Sigmoid colon (tissue), 4 donors: ENCODE measurements around the gene HOXB2.

Experiments used
- CTCF ChIP-seq, 4 experiments: fragments of 450-650 bp in 3 of 4; fragments of 200-600 bp in 1 of 4; IDR thresholded peaks; one replicate each; pipeline ENCODE4 v1.5.1; 2016 to 2019; ENCODE audit warnings: antibody characterized with exemption in 4 of 4, mild to moderate bottlenecking in 3 of 4, moderate library complexity in 2 of 4
- EP300 ChIP-seq, 4 donors: sonication (generic); formaldehyde crosslinking; IDR thresholded peaks; one replicate each; pipeline ENCODE4 v1.6.1; 2017; ENCODE audit warnings: antibody characterized with exemption in 4 of 4
- POLR2A ChIP-seq, 2 donors: fragments of 450-650 bp; IDR thresholded peaks; one replicate each; pipeline ENCODE4 v1.6.1; 2016; ENCODE audit warnings: antibody characterized with exemption in 2 of 2, mild to moderate bottlenecking in 2 of 2, moderate library complexity in 2 of 2
- POLR2AphosphoS5 ChIP-seq, 4 donors: sonication (generic); formaldehyde crosslinking; IDR thresholded peaks; one replicate each; pipeline ENCODE4 v1.6.1; 2017; ENCODE audit warnings: antibody characterized with exemption in 4 of 4

- no peak for TF ChIP-seq EP300 (IDR thresholded peaks at IDR 0.05)
- TF ChIP-seq CTCF (IDR thresholded peaks at IDR 0.05), result no peak
- TF ChIP-seq POLR2AphosphoS5 (IDR thresholded peaks at IDR 0.05), result no peak
- no peak for TF ChIP-seq POLR2A (IDR thresholded peaks at IDR 0.05)
These were observed 12.6 kb downstream of the HOXB2 start for GRCh38 chr17:48532261-48532660.
